ENCODE data around the gene TRAK2. TPM values are rescaled to one million over a fixed set of nuclear protein-coding genes. Genes with fewer than 3 reads are reported as not detected.

The TRAK2 gene
- total RNA-seq, 1 donor from 2014 or later, result 11.2 TPM

- TF ChIP-seq, protein P1, sequence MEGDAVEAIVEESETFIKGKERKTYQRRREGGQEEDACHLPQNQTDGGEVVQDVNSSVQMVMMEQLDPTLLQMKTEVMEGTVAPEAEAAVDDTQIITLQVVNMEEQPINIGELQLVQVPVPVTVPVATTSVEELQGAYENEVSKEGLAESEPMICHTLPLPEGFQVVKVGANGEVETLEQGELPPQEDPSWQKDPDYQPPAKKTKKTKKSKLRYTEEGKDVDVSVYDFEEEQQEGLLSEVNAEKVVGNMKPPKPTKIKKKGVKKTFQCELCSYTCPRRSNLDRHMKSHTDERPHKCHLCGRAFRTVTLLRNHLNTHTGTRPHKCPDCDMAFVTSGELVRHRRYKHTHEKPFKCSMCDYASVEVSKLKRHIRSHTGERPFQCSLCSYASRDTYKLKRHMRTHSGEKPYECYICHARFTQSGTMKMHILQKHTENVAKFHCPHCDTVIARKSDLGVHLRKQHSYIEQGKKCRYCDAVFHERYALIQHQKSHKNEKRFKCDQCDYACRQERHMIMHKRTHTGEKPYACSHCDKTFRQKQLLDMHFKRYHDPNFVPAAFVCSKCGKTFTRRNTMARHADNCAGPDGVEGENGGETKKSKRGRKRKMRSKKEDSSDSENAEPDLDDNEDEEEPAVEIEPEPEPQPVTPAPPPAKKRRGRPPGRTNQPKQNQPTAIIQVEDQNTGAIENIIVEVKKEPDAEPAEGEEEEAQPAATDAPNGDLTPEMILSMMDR (conservative IDR thresholded peaks at IDR 0.05; ENCODE audit: low read depth, low read length), result no peak
These were observed 85.1 kb downstream of the TRAK2 start for GRCh38 chr2:201366146-201366545.

GRCh38 chr2:201363857-201364560, 87.2 kb downstream of the TRAK2 start:
- TF ChIP-seq, protein P1 (conservative IDR thresholded peaks at IDR 0.05; ENCODE audit: low read depth, low read length), result peak; percentile 93
- H3K4me3 ChIP-seq (ENCODE audit: low read depth, low read length), result no peak overlapping the region
- no peak for DNase-seq (ENCODE audit: low read depth)

More at GRCh38 chr2:201366146-201366545, 85.1 kb downstream of the TRAK2 start:
- DNase-seq (ENCODE audit: low read depth), result no peak
- H3K4me3 ChIP-seq (ENCODE audit: low read depth, low read length), result no peak overlapping the region

DNA sequence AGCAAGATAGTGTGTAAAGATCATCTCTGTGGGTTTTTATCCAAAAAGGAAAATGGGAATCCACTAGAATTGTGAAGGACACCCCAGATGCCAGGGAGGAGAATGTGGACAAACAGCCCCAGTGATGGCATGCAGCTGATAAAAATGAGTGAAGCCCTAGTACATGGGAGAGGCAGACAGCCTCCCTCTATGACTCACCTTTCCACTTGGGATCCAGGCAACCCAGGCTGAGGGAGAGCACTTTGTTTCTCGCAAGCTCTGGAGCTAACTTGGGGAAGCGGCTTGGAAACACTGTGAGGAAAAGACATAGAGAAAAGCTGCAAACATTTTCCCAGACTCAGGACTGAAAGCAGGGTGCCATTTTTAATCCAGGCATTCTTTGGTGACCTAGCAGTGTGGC, 88.9 kb downstream of the TRAK2 start:
- no peak overlapping the region for H3K4me3 ChIP-seq (ENCODE audit: low read depth, low read length)
- TF ChIP-seq, protein P1 (conservative IDR thresholded peaks at IDR 0.05; ENCODE audit: low read depth, low read length), result no peak
- DNase-seq (ENCODE audit: low read depth), result no peak

- H3K4me3 ChIP-seq (ENCODE audit: low read depth, low read length), result no peak overlapping the region
- TF ChIP-seq, protein P1 (conservative IDR thresholded peaks at IDR 0.05; ENCODE audit: low read depth, low read length), result no peak
- no peak for DNase-seq (ENCODE audit: low read depth)
These were observed 90.1 kb downstream of the TRAK2 start for GRCh38 chr2:201361078-201361733.

- TF ChIP-seq, protein P1 (conservative IDR thresholded peaks at IDR 0.05; ENCODE audit: low read depth, low read length), result no peak
- DNase-seq (ENCODE audit: low read depth), result no peak
- H3K4me3 ChIP-seq (ENCODE audit: low read depth, low read length), result no peak overlapping the region
These were observed 91.0 kb downstream of the TRAK2 start for GRCh38 chr2:201360256-201360655.

DNA sequence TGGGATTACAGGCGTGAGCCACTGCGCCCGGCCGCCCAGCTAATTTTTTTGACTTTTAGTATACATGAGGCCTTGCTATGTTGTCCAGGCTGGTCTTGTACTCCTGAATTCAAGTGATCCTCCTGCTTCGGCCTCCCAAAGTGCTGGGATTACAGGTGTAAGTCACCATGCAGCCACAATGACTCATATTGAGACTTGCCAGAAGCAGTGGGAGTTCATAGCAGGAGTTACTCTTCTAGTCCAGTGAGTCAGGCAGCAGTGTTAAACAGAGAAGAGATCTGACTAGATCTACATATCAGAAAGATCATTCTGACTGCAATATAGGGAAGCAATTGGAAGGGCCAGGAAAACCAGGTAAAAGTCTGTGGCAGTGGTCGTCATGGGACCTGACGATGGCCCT, 92.6 kb downstream of the TRAK2 start:
- peak; percentile 47 for DNase-seq (ENCODE audit: low read depth)
- no peak overlapping the region for H3K4me3 ChIP-seq (ENCODE audit: low read depth, low read length)
- TF ChIP-seq, protein P1 (conservative IDR thresholded peaks at IDR 0.05; ENCODE audit: low read depth, low read length), result no peak

All from epithelial cell of proximal tubule (primary cell).